Tongue (tissue), 2 donors: Measurements from ENCODE around the gene HAPLN3. TPM values are rescaled to one million over a fixed set of nuclear protein-coding genes. Genes with fewer than 3 reads are reported as not detected.
"Not testable (repeated sequence)": the region's sequence is repeated elsewhere in the genome, so short reads cannot be mapped to it uniquely, and the experiment has no call there.

Source experiments
- DNase-seq: peaks from one replicate; pipeline ENCODE4 v3.0.0-alpha.2; 2015
- total RNA-seq: library from RNA; depleted of rRNA; stranded (reverse); fragments of >200 nt; gene quantifications from one replicate; pipeline ENCODE4 v1.2.3, GENCODE V29; 2014

HAPLN3 gene, protein sequence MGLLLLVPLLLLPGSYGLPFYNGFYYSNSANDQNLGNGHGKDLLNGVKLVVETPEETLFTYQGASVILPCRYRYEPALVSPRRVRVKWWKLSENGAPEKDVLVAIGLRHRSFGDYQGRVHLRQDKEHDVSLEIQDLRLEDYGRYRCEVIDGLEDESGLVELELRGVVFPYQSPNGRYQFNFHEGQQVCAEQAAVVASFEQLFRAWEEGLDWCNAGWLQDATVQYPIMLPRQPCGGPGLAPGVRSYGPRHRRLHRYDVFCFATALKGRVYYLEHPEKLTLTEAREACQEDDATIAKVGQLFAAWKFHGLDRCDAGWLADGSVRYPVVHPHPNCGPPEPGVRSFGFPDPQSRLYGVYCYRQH
- total RNA-seq, result 6.1 TPM

DNA sequence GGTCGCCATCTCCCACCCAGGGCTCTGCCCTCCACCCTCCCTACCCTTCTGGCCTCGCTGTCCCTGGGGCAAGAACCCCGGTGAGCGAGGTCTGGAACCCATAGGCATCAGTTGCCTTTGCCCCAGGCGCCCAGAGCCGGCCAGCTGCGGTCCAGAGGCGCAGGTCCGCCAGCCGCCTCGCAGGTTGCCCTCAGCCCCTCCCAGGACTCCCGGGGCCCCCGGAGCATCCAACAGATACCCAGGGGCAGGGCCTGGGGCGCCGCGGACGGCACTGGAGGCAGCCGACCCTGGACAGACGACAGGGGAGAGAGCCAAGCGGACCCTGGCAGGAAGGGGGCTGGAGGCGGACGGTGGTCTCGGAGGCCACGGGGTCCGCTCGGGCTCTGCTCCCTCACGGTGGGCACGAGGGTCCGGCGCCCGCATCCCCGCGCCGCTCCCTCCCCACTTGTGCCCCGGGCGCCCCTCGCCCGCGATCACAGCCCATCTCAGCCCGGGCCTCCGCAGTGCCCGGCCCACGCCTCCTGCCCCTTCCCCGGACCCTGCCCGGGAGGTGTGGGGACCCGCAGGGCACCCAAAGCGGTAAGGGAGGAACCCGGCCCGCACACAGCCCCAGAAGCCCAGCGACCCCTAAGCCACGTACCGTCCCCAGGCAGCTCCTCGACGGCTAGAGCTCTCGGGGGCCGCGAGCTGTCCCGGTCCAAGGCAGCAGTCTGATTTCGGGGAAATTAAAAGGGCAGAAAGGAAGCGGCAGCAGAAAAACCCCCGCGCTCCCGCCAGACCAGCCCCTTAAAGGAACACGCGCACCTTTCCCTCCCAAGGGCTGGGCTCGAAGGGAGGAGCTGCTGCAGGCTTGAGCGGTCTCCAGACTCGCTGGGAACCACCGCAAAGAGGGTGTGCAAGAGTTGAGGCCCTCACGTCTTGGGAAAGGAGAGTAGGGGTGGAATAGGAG is at the start of gene HAPLN3:
TSS of gene HAPLN3 (minus strand) at position 726 of the 949 bp plus-strand sequence. CDS start 8,246 bp downstream, outside the sequence.
- DNase-seq, result peak; percentile 50

DNA sequence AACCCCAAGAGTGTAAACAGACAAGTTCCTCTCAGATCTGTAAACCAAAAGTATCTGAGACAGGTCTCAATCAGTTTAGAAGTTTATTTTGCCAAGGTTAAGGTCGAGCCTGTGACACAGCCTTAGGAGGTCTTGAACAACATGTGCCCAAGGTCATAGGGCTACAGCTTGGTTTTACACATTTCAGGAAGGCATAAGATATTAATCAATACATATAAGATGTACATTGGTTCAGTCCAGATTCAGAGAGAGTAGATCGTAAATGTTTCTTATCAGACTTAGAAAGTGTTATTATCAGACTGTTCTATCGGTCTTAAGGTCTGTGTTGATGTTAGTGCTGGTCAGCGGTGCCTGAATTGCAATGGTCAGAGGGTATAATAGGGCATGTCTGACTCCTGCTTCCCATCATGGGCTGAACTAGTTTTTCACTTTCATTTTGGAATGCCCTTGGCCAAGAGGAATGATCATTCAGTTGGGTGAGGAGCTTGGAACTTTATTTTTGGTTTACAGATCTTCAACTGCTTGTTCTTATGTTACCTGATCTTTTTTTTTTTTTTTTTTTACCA is 44.8 kb upstream of the HAPLN3 start:
- no peak for DNase-seq

DNA sequence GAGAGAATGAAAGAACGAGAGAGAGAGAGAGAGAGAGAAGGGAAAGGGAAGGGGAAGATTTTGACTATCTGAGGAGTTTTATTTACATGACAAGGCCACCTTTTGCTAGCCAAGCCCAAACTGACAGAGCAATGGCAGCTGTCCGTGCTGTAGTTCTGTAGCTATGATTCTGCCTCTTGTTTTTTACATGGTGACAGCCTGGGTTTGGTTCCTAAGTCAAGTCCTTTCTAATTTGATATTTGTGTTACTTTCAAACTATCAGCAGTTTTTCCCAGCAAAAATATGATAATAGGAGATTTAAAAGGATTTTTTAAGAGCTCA is 44.1 kb upstream of the HAPLN3 start:
- DNase-seq, result no peak

DNA sequence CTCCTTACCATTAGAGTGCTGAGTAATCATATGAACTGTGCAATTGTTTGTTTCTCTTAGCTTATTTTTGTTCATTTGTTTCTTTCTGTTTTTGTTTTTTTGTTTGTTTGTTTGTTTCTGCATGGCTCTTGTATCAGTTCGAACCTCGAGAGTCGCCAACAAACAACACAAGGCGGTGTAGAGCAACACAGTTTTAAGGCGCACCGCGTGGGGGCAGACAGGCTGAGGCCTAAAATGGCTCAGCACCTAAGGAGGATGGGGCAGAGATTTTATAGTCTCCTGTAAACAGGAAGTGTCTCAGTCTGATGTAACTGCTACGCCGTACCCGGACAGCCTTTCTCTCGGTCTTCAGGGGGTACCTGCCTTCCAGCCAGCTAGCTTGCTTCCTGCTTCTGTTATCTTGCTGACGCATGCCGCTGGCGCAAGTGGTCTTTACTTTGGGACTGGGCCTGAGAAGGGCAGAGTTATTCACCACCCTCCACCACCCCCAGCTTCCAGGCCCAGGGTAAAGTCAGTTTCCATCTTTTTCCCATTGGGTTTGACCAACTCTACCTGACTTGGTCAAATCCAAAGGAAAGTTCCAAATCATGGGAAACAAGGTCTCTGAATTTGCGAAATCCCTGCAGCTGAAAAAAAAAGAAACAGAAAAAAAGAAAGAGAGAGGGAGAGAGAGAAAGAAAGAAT is 43.6 kb upstream of the HAPLN3 start:
- DNase-seq, result no peak

DNA sequence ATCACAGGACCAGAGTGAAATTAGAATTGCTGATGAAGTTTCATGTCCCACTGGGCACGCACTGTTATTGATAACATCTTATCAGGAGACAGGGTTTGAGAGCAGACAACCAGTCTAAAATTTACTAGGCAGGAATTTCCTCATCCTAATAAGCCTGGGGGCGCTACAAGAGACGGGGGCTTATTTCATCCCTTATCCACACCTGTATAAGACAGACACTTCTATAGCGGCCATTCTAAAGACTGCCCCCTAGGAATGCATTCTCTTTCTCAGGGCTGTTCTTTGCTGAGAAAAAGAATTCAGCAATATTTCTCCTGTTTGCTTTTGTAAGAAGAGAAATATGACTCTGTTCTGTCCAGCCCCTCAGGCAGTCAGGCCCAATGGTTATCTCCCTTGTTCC is 39.1 kb upstream of the HAPLN3 start:
- DNase-seq, result not testable (repeated sequence)

DNA sequence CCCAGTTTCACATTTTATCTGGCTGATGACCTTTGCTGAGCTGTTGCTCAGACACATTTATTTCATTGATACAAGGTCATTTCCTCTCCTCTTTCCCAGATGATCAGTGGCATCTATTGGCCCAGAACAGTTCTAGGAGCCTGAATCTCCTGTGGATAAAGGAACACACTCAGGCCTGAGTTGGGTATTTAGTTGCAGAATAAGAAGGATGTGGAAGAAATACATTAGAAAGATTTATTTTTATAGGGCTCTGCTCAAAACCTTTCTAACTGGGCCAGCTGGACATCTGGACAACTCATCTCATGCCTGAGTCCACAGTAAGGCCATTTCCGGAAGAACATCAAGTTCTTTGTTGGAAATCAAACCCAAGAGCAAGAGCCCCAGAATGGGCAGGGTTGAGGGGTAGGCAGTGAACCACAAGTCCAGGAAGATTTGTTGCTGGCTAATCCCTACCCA is 37.6 kb upstream of the HAPLN3 start:
- no peak for DNase-seq

DNA sequence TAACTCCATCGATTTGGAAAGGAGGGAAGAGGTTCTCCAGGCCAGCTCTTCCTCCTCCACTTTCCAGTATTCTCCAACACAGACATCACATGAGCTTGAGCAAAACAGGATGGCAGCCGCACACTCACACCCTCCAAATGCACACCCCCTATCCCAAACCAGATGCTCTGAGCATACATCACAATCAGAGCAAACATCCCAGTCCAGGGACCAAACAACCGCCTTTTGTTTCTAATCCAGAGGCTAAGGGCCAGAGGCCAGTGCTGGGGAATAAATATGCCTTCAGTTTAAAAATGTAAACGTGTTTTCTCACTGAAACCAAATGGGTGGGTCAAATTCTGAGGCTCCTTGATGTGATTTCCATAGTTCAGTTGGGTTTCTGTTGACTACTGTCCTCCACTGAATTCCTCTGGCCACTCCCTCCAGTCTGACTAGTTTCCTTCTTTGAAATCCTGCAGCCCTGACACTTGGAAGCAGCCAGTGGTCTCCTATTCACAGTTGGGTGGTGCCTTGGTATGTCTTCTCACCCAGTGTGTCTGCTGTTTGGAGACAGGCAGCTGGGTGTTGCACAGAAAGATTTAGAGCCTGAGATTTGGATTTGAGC is 37.0 kb upstream of the HAPLN3 start:
- peak; percentile 24 for DNase-seq

DNA sequence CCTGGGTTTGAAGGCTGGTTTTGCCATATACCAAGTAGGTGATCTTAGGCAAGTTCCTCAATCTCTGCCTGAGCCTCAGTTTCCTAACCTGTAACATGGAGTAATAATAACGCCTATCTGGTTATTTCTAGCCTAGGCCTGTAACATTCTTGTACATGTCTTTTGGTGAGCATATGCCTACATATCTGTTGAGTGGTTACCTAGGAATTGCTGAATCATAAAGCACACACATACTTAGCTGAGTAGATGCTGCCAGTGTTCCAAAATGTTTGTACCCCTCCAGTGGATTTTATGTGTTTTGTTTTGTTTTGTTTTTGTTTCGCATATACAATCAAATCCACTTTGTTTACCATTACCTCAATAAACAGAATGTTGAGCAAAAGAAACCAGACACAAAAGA is 35.2 kb upstream of the HAPLN3 start:
- DNase-seq, result no peak

DNA sequence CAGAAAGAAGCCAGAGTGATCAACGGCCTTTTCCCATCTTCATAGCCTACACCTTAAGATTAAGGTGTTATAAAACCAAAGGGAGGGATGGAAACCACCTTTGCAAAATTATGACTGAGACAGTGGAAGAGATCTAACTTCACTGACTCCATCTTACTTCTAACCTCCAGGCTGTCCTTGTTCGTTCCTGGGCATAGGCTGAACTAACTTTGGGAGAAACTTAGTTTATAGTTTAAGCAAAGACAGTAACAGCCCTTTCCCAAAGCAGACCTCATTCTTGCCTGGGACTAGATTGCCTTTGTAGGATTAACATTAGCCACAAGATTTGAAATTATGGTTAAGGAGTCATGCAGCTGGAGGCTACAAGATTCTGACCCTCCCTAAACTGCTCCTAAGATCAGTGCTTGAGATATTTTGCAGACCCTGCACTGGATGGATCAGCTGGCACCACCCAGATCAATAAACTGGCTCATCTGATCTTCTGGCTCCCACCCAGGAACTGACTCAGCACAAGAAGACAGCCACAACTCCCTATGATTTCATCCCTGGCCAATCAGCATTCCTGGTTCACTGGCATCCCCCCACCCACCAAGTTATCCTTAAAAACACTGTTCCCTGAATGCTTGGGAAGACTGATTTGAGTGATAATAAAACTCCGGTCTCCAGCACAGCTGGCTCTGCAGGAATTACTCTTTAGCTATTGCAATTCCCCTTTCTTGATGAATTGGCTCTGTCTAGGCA is 34.2 kb upstream of the HAPLN3 start:
- DNase-seq, result not testable (repeated sequence)

DNA sequence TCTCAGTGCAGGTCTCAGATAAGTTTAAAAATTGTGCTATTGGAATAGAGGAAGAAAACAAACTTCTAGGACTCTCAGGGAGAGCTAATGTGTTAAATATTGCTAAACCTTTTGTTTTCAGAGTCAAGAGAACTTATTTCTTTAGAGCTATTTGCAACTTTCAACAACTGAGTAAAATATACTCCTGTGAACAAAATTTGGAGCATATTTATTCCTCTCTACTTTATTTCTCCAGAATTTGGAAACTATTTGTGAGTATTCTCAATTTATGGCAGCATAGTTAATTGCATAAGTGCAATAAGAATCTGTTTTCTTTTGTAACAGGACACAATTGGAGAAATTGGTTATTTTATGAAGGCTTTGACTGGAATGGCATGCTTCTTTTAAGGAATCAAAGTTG is 32.8 kb upstream of the HAPLN3 start:
- DNase-seq, result not testable (repeated sequence)

DNA sequence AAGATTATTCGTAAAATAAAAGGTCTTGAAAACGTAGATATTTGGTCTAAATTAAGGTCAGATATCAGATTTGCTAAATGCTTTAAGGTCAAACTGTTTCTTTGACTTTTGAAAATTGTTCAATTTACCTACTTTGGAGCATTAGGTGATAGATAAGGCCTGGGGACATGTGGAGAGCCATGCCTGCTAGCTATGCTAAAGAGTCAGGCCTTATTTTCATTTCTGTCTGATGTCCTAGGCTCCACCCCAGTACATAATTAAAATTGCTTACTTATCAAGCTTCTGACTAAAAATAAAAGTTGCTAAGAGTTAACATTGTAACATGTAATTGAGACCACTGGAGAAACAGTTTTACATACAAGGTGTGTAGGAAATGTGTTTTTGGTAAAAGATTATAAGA is 30.3 kb upstream of the HAPLN3 start:
- not testable (repeated sequence) for DNase-seq

DNA sequence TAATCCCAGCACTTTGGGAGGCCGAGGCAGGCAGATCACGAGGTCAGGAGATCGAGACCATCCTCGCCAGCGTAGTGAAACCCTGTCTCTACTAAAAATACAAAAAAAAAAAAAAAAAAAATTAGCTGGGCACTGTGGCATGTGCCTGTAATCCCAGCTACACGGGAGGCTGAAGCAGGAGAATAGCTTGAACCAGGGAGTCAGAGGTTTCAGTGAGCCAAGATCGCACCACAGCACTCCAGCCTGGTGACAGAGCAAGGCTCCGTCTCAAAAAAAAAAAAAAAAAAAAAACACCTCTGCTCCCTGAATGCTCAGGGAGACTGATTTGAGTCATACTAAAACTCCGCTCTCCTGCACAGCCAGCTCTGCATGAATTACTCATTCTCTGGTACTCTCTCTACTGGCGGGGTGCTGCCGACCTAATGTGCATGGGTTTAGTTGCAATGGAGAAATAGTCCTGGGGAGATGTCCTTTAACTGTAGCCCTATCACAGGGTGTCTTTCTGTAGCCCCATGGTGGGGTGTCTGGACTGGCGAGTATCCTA is 25.6 kb upstream of the HAPLN3 start:
- not testable (repeated sequence) for DNase-seq

DNA sequence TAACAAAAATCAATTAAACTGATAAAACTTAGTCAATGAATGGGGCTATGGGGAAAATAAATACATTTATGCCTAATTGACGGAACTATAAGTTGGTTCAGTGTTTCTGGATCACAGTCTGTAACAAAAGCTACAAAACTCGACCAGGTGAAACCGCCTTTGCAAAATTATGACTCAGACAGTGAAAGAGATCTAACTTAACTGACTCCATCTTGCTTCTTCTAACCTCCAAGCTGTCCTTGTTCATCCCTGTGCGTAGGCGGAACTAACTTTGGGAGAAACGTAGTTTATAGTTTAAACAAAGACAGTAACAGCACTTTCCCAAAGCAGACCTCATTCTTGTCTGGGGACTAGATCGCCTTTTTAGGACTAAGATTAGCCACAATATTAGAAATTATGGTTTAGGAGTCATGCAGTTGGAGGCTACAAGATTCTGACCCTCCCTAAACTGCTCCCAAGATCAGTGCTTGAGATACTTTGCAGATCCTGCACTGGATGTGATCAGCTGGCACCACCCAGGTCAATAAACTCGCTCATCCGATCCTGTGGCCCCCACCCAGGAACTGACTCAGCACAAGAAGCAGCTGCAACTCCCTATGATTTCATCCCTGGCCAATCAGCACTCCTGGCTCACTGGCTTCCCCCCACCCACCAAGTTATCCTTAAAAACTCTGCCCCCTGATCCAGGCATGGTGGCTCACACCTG is 25.0 kb upstream of the HAPLN3 start:
- DNase-seq, result no peak

DNA sequence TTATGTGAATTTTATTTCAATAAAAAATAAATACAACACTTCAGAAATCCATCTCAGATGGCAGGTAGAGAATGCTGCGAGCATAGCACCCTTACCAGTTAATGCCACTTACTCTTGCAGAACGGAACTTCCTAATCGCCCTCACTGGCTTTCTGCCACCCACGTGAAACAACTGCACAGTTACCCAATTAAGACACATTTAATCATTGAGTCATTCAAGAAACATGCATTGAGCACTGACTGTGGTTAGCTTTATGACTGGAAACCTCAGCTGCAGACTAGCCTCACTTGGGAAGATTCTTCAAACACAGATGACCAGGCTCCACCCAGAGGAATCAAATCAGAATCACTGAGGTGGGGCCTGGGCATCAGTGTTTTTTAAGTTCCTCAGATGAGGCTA is 23.4 kb upstream of the HAPLN3 start:
- DNase-seq, result peak; percentile 67

DNA sequence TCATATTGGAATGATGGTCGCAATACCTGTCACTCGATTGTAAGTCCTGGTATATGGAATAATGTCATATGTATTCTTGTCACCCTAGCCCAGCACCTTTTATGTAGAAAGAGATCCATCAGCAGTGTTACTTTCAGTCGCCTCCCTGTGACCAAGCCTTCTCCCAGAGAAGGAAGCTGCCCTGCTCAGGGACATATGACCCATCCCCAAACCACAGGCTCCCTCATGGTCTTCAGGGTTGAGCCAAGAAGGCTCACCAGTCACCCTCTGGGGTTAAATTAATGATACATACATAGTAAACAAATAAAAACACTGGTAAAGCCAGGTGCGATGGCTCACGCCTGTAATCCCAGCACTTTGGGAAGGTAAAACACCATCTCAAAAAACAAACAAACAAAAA is 22.4 kb upstream of the HAPLN3 start:
- no peak for DNase-seq

DNA sequence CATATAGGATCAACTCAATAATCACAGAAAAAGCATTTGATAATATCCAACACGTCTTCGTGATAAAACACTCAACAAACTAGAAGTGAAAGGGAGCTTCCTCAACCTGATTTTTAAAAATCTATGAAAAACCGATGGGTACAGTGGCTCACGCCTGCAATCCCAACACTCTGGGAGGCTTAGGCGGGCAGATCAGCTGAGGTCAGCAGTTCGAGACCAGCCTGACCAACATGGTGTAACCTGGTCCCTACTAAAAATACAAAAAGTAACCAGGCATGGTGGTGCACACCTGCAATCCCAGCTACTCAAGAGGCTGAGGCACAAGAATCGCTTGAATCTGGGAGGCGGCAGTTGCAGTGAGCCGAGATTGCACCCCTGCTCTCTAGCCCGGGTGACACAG is 20.0 kb upstream of the HAPLN3 start:
- no peak for DNase-seq

DNA sequence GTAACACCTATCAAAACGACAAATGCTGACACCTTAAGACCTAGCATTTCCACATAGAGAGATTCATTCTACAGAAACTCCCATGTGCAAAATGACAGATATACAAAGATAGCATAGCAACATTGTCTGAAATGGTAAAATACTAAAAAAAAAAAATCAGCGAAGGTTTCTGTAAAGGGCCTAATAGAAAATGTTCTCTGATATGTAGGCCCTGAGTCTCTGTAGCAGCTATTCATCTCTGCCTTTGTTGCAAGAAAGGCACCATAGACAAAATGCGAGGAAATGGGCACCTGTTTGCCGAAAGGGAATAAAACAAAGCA is 18.5 kb upstream of the HAPLN3 start:
- DNase-seq, result no peak

DNA sequence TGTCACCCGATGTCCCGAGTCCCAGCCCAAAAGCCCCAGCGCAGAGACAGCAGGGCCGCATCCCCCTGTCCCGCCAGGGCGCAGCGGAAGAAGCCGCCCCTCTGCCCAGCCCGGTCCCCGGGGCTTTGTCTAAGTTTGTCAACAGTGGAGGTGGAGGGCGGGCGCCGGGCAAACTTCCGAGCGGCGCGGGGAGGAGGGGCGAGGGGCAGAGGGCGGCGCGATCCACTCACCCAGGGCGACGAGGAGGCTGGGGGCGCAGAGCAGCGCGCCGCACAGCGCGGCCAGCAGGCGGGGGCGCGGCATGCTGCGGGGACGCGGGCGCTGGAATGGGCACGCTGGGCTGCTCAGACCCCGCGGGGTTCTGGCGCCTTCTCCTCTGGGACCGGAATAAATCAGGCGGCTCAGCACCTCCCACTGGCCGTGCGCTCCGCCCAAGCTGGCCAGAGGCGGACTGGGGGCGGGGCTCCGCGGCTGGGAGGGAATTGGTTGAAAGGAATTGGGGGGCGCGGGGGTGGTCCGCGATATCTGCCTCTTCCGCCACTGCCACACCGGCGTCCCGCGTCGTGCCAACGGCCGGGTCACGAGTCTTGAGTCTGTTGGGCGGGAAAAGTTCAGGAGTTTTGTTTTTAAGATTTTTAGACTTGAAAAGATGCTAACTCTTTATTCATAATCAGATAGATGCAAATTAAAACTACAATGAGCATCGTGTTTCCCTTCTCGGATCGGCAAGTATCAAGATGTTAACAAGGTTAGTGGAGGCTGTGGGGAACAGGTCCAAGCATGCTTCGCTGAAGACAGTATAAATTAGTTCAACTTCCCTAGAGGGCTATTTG is 17.9 kb upstream of the HAPLN3 start, which contains the start of gene MFGE8:
TSS of gene MFGE8 (minus strand) at position 363 of the 833 bp plus-strand sequence. CDS start at position 303, 60 bp downstream.
- DNase-seq, result peak; percentile 83

DNA sequence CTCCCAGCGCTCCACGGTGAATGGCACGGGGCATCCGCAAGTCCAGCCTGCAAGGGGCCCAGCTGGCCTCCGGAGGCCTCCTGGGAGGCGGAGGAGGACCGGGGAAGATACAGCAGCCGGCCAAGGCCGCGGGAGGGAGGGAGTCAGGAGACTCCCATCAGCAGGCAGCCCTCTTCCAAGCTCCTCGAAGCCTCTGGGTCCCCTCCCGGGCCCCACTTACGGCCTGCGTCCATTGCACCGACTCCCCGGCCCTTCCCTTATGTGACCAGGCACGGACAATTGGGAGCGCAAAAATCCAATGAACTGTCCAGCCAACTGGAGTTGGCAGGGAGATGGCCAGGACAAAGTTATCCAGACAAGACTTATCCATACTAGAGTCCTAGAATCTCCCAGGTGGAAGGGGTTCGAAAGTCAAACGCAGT is 17.2 kb upstream of the HAPLN3 start:
- DNase-seq, result peak; percentile 46
